ENCODE data around the gene RSRC1.
"Not testable (repeated sequence)": the region's sequence is repeated elsewhere in the genome, so short reads cannot be mapped to it uniquely, and the experiment has no call there.

RSRC1 gene

GRCh38 chr3:158244274-158244673 lies 134.4 kb downstream of the RSRC1 start:
- no peak for DNase-seq

- DNase-seq = no peak
Measured at GRCh38 chr3:158247288-158247687, 137.4 kb downstream of the RSRC1 start.

- no peak for DNase-seq
Measured at GRCh38 chr3:158248261-158248660, 138.4 kb downstream of the RSRC1 start.

GRCh38 chr3:158249183-158249582 lies 139.3 kb downstream of the RSRC1 start:
- DNase-seq = no peak

- no peak for DNase-seq
Measured at GRCh38 chr3:158258619-158259018, 148.7 kb downstream of the RSRC1 start.

GRCh38 chr3:158260392-158260791 lies 150.5 kb downstream of the RSRC1 start:
- no peak for DNase-seq

- no peak for DNase-seq
Measured at GRCh38 chr3:158261371-158261991, 151.6 kb downstream of the RSRC1 start.

- no peak for DNase-seq
Measured at GRCh38 chr3:158264894-158265293, 155.0 kb downstream of the RSRC1 start.

- DNase-seq = no peak
Measured at GRCh38 chr3:158267015-158267414, 157.1 kb downstream of the RSRC1 start.

GRCh38 chr3:158269942-158270341 lies 160.1 kb downstream of the RSRC1 start:
- DNase-seq = no peak

GRCh38 chr3:158272081-158272480 lies 162.2 kb downstream of the RSRC1 start:
- DNase-seq = no peak

GRCh38 chr3:158273656-158274055 lies 163.8 kb downstream of the RSRC1 start:
- no peak for DNase-seq

- no peak for DNase-seq
Measured at GRCh38 chr3:158278187-158278586, 168.3 kb downstream of the RSRC1 start.

- DNase-seq = no peak
Measured at GRCh38 chr3:158279609-158280008, 169.7 kb downstream of the RSRC1 start.

GRCh38 chr3:158295771-158296170 lies 185.9 kb downstream of the RSRC1 start:
- DNase-seq = no peak

- no peak for DNase-seq
Measured at GRCh38 chr3:158297940-158298339, 188.1 kb downstream of the RSRC1 start.

GRCh38 chr3:158308236-158308928 lies 198.5 kb downstream of the RSRC1 start:
- DNase-seq = no peak

GRCh38 chr3:158312560-158313141 lies 202.8 kb downstream of the RSRC1 start:
- DNase-seq = no peak

- DNase-seq = peak; percentile 34
Measured at GRCh38 chr3:158313338-158313927, 203.5 kb downstream of the RSRC1 start.

- no peak for DNase-seq
Measured at GRCh38 chr3:158314426-158315357, 204.8 kb downstream of the RSRC1 start.

GRCh38 chr3:158329696-158330441 lies 220.0 kb downstream of the RSRC1 start:
- DNase-seq = not testable (repeated sequence)

GRCh38 chr3:158330870-158331269 lies 221.0 kb downstream of the RSRC1 start:
- DNase-seq = no peak
